ENCODE results near the gene PSMG3.

PSMG3 gene, protein sequence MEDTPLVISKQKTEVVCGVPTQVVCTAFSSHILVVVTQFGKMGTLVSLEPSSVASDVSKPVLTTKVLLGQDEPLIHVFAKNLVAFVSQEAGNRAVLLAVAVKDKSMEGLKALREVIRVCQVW

DNA sequence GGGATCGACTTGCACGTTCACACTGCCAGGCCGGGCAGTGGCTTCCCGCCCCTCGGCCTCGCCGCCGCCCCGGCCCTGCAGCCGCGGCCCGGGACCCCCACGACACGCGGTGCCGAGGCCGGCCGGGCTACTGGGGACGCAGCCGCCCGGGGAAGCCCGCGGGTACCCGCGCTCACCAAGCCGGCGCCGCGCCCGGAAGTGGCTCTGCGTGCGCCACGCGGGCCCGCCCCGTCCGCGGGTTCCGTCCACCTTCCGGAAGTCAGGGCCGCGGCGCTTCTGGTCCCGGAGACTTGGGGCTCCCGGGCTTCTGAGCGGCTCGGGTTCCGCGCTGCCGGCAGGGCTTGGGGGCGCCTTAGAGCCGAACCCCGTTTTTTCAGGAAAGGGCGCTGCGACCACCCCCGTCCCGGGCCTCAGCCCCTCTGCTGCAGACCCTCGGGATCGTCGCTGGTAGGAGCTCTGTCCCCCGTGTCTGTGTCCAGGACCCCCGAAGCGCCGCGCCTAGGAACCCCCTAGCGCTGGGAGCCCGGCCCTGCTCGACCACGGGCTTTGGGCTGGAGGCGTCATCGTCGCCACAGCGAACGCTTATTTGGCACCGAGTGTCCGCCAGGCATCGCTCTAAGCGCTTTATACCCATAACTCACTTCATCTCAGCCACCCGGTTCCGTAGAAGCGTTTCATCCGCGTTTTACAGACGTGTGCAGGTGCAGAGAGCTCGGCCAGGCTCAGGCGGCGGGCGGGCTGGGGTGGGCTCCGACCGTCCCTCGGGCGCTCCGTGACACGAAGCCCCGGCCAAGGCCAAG, at the start of gene PSMG3:
TSS of gene PSMG3 (minus strand) at position 200 of the 800 bp plus-strand sequence. CDS start 693 bp downstream, outside the sequence.
- peak in 55 of 56 donors; percentile 33 to 94 (median 79) for DNase-seq

DNA sequence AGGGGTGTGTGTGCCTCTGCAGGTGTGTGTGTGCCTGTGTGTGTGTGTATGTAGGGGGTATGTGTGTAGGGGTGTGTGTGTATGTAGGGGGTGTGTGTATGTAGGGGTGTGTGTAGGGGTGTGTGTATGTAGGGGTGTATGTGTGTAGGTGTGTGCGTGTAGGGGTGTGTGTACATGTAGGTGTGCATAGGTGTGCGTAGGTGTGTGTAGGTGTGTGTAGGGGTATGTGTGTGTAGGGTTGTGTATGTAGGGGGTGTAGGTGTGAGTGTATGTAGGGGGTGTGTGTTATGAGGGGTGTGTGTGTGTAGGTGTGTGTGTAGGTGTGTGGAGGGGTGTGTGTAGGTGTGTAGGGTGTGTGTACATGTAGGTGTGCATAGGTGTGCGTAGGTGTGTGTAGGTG, 48.6 kb upstream of the PSMG3 start:
- no peak for DNase-seq

DNA sequence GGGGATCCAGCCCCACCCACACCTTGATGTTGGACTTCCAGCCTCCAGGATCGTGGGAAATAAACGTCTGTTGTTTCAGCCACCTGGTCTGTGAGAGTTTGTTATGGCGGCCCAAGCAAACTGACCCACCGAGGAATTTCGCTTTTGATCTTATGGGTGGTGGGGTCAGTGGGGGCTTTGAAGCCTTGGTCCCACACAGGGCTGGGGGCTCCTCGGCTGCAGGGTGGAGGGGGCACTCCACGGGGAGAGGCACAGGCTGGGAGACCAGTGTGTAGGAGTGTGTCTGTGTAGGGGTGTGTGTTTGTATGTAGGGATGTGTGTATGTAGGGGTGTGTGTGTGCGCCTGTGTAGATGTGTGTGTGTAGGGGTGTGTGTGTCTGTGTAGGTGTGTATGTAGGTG, 48.1 kb upstream of the PSMG3 start:
- no peak for DNase-seq

DNA sequence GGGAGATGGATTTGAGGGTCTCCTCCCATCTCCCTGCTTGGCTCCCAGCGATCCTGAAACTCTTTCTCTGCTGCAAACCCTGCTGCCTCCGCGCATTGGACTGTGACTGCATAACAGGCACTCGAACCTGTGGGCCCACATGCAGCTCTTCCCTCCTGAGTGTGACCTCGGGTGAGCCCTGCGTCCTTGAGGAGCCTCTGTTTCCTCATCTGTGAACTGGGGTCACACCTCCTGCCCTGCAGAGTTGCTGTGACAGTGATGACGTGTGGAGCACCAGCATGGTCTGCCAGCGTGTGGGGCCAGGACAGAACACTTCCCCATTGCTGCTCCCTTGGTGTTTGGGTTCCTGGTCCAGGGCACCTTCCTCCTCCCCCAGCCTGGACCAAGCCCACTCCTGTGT, 46.9 kb upstream of the PSMG3 start:
- no peak for DNase-seq

DNA sequence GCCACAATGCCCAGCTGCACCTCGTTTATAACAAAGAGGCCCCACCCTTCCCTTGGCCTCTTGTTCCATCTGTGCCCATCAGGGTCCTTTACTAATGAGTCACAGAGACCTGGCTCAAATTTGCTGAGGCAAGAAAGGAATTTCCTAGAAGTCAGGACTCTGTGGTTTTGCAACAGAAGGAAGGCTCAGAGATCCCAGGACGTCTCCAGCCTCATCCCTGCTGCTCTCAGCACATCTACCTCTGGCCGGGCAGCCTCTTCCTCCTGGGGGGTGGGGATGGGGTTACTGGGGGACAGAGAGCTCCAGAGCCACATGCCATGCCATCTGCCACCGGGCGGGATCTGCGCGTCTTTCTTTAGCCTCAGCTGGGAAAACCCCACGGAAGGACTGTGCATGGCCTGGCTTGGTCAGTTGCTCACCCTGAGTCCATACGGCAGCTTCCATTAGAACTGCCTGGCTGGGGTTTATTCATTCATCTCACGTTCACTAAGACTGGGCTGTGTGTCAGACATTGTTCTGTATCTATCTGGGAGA, 41.9 kb upstream of the PSMG3 start:
- DNase-seq: peak in 46 of 56 donors; percentile 2 to 81 (median 45)

DNA sequence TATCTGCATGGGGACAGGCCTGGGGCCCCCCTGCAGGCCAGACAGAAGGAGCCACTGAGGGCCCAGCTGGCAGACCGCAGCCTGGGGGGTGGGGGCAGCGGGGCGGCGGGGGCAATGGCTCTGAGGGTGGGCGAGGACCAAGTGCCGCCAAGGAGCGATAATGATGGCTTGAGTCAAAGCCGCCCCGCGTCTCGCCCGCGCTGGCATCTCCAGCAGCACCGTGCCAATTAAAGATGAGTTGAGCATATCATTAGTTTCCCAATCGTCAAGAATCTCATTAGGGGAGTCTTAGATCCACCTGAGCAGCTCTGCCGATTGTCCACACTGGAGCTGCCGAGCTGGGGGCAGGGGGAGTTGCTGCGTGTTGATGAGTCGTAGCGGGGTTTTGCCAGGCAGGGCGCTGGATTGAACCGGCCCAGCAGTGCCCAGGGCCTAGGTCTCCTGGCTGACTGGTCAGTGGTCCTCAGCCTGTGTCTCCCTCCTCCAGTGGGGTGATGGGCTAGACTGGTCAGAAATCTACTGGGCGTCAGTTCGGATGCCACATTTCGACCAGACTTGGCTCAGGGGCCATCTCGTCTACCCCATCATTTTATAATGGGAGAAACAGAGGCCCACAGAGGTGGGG, 41.0 kb upstream of the PSMG3 start:
- no peak for DNase-seq

DNA sequence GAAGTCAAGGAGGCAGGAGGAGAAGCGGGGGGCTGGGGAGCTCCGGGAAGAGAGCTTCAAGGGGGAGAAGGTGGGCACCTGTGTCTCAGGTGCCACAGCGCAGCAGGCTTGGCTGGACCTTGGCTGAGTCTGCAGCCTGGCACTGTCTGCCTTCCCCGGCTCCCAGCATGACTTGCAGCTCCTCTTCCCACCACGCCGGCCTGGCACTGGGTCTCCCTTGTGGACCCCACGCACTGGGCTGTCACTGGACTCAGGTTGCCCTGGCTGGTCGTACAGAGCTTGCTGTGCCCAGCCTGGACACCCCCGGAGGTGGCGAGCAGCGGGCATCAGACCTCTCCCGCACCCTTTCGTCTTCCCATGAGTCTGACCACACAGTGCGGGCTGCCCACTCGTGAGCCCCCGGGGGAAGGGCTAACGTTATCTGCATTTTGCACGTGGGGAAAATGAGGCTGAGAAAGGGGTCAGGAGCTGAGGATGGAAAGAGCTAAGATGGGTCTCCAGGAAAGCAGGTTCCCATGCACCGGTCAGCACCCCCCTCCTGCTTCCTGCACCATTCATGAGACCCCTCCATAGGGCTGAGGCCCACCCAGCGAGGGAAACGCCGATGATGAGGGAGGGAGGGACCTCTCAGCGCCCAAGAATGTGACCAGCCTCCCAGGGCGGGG, 40.3 kb upstream of the PSMG3 start:
- no peak for DNase-seq

DNA sequence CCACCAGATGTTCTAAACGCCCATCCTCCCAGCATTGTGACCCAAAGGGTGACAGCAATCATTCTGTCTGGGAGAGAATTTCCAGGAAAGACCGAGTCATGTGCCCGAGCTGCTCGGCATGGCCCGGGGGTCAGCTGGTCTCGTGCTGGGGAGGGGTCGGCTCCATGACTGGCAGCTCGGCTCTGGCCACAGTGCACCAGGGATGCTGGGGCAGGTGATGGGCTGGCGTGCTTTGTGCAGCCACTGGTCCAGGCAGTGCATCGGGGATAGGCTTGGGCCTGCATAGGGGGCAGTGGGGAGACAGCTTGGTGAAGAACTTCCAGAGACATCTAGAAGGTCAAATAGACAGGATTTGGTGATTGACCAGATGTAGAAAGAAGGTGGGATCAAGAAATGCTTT, 39.2 kb upstream of the PSMG3 start:
- no peak for DNase-seq

DNA sequence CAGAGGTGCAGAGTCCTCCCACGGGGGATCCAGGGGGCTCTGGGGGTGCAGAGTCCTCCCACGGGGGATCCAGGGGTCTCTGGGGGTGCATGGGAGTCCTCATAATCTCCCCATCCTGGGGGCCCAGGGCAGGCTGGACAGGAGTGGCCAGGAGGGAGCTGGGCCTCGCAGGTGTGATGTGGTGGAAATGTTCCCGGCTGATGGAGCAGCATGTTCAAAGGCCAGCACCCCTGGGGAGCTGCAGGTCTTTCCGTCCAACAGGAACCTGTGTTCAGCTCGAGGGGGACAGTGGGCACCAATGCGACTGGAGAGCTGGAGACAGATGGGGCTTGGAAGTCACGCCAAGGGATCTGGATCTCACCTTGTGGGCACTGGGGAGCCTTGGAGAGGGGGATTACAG, 38.5 kb upstream of the PSMG3 start:
- DNase-seq: no peak

DNA sequence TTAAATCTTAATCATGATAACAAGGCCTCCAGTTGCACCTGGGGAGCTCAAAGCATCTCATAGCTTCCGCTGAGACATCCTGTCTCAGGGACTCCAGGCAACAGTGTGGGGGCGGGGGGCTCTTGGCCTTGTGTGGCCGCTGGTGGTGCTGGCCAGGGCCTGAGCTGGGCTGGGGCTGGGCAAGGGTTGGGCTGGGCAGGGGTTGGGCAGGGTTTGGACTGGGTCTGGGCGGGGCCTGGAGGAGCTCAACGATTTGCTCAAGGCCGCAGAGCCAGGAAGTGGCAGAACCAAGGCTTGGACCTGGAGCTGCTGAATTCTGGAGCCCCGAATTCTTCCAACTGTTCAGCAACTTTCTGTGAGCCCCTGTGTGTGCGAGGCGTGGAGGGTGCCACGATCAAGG, 37.9 kb upstream of the PSMG3 start:
- no peak for DNase-seq

DNA sequence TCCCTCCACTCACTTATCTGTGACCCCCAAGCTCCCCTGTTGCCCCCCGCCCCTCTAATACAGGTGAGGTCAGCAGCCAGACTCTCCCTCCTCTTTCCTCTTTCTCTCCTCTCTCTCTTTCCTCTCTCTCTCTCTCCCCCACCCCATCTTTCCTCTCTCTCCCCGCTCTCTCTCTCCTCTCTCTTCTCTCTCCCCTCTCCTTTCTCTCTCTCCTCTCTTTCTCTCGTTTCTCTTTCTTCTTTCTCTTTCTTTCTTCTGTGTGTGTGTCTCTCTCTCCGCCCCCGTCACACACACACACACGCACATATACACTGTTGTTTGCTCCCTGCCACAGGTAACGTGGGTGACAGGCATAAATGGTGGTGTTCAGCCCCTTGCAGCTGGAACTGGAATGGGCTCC, 37.2 kb upstream of the PSMG3 start:
- DNase-seq: no peak

DNA sequence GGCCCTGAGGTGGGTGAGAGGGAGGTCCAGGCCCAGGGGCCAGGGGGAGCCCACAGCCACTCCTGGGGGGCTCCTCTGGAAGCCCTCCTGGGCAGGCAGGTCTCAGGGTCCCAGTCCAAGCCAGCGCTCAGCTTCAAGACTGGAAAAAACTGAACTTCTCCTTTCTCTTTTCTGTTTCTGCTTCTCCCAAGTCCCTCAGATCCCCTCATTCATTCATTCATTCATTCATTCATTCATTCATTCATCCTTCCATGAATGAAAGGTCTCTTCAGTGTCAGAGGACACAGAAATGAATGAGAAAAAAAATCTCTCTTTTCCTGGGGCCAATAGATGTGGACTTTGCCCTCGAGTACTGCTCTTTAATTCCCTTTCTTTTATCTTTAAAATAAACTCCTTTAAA, 34.6 kb upstream of the PSMG3 start:
- no peak for DNase-seq

DNA sequence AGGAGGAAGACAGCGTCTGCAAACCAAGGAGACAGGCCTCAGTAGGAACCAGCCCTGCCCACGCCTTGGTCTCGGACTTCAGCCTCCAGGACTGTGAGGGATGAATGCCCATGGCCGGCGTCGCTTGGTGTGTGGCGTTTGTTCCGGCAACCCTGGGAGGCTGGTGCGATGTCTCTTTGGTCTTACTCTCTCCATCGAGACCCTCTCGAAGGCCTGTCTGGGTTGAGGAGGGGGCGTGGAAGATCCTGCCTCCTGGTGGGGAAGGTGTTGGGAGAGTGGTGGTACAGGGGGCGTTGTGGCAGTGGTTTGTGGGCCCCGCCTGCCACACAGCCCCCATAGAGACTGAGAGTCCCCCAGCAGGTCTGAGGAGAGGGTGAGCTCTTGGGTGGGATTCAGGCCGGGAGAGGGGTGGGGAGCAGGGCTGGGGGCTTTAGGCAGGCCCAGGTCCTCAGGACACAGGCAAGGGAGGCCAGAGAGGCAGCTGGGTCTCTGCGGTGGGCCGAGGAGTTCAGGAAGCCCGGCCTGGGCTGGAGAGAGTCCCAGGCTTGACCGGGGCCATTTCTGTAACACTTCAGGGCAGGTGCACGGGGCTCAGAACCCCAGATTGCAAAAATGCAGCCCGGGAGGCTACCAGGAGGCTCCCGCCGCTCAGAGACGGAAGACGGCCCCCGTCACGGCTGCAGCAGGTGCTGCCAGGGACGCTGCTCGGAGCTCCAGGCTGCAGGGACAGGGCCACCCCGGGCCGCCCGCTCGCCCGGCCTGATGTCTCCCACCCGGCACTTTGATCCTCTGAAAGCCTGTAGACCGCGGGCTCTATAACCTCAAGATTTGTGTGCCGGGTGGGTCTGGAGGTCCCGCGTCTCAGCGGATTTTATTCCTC, 33.8 kb upstream of the PSMG3 start:
- no peak for DNase-seq

DNA sequence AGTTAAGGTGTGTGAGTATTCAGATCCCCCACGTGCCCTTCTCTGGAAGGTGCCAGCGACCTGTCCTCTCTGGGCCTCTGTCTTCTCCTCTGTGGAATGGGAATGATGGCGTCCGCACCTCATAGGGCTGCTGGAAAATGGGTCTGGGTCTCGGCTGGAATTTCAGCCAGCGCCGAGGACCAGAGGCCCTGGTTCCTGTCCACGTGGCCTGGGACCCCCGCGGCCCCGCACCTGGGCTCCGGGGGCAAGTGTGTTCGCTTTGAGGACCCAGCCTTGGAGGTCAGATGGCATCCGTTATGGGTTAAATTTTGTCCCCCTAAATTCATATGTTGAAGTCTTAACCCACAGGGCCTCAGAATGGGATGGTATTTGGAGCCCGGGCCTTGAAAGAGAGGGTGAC, 32.6 kb upstream of the PSMG3 start:
- DNase-seq: no peak

DNA sequence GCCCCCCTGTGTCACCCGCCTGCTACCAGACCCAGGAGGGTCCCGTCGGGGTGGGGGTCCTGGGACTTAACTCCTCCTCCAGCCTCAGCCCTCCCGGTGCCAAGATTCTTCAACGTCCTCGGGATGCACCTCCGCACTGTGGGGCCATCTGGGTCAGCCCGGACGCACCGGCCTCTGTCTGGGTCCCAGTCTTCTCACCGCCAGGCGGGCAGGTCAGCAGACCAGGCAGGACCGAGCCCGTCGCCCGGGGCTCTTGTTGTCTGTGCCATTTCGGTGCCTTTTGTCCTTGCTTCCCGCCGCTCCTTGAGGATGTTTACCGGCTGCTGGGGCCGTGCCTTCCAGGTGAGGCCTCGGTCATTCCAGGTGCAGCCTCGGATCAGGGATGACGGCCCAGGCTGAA, 32.1 kb upstream of the PSMG3 start:
- DNase-seq: no peak

DNA sequence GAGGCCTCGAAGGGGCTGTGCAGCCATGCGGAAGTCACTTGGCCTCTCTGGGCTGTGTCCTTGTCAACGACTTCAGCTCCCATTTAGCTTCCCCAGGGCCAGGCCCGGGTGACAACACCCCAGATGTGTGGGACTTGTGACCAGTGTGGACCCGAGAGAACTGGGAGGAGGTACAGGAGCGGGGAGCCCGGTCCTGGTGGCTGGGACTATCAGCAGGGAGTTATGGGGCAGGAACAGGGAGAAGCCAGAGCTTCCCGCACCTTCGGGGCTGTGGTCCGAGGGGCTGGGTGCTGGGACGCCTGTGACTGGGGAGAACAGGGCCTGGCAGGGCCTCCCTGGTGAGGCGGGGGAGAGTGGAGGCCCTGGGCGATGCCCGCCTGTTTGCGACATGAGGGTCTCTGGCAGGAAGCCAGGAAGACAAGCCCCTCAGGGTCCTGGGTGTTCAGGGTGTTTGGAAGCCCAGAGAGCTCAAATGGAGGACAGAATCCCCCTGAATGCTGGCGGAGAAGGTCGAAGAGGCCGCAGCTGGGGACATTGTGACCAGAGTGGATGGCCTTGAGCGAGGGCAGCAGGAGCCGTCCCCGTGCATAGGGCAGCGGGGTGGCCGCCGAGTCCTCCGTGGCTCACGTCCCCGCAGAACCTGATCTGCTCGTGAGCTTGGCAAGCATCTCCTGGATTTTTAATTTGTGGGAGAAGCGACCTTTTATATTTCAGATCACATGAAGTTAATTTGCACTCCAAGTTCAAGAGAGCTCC, 30.0 kb upstream of the PSMG3 start:
- DNase-seq: no peak

DNA sequence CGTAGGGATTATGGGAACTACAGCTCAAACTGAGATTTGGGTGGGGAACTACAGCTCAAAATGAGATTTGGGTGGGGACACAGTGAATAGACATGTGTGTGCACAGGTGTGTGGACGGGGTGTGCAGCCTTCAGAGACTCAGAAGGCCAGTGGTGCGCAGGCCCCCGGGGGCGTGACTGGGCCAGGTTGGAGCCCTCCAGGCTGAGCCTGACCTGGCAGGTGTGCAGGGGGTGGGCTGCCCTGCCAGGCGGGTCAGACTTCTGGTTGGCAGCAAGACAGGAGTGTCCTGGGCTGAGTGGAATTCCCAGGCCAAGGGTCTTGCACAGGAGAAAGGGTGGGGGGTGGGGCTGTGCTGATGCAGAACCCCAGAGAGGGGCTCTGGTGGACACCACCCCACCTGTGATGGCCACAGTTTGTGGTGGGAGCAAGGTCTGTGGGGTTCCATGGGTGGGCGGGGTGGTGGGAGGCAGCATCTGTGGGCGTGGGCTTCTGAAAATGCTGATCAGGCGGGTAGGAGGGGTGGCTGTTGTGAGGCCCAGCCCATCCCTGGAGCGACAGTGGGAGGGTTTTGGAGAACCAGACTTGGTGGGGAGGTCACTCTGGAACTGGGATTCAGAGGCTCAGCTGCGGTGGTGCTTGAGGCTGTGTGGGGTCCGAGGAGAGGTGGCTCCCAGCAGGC, 29.3 kb upstream of the PSMG3 start:
- no peak for DNase-seq

DNA sequence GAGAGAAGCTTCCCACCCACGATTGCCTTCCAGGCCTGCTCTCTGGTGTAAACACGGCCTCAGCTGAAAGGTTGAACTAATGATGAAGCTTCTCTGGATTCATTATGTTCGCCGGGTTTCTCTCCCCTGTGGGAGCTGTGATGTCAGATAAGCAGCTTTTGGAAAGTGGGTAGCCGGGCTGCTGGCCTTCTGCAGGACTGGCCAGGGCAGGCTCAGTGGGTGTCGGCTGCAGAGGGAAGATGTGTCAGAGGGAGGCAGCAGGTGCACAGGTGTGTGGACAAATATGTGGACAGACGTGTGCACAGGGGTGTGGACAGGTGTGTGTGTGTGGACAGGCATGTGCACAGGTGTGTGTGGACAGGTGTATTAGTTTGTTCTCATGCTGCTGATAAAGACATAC, 28.5 kb upstream of the PSMG3 start:
- DNase-seq: no peak

DNA sequence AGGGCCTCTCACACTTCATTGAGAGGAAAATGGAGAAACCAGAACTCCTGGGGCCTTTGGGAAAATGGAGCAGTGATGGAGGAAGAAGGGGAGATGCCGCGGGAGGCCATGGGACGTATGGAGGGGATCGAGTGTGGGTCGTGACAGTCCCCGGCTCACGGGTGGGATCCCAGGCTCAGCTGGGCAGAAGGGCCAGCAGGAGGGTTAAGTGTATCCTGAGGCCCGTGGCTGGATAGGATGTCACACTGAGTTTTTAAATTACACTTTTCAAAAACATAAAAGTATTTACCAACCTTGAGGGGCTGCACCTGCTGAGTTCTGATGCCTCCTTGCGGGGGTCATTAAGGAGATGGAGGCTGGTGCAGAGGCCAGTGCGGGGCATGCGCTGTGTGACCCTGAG, 28.0 kb upstream of the PSMG3 start:
- DNase-seq: no peak
